Mesenchymal stem cell (in vitro differentiated cells and primary cell): ENCODE data around the gene ADCK2. TPM values are rescaled to one million over a fixed set of nuclear protein-coding genes. Genes with fewer than 3 reads are reported as not detected.
"Not testable (repeated sequence)": the region's sequence is repeated elsewhere in the genome, so short reads cannot be mapped to it uniquely, and the experiment has no call there.

Experiments used
- DNase-seq: peaks from one replicate; pipeline ENCODE4 v3.0.0-alpha.2; 2013
- H2AFZ ChIP-seq: one replicate; pipeline ENCODE4 v1.6.1; 2013; ENCODE audit warnings: low read depth, mild to moderate bottlenecking, control low read depth, inconsistent platforms, low read length, moderate library complexity
- H2AK5ac ChIP-seq: 2 replicates; pipeline ENCODE4 v1.6.1; 2013; ENCODE audit warnings: low read length, moderate library complexity, mild to moderate bottlenecking, inconsistent platforms; ENCODE audit not compliant: severe bottlenecking
- H2BK120ac ChIP-seq: one replicate; pipeline ENCODE4 v1.6.1; 2013; ENCODE audit warnings: low read depth, mild to moderate bottlenecking, inconsistent platforms, low read length, moderate library complexity
- H2BK12ac ChIP-seq, 2 experiments: one replicate each; pipeline ENCODE4 v1.6.1; 2013; ENCODE audit warnings: inconsistent platforms in 2 of 2, low read length in 2 of 2, mild to moderate bottlenecking in 2 of 2, moderate library complexity in 2 of 2, control low read depth in 1 of 2
- H2BK15ac ChIP-seq: one replicate; pipeline ENCODE4 v1.6.1; 2013; ENCODE audit warnings: mild to moderate bottlenecking, low read depth, inconsistent platforms; ENCODE audit not compliant: poor library complexity, severe bottlenecking
- H2BK5ac ChIP-seq: 2 replicates; pipeline ENCODE4 v1.6.1; 2013; ENCODE audit warnings: low read depth, mild to moderate bottlenecking, low read length, control low read depth, inconsistent platforms; ENCODE audit not compliant: poor library complexity, severe bottlenecking
- H3K14ac ChIP-seq, 2 experiments: one replicate each; pipeline ENCODE4 v1.6.1; 2013; ENCODE audit warnings: inconsistent platforms in 2 of 2, low read length in 2 of 2, control low read depth in 1 of 2, mild to moderate bottlenecking in 1 of 2, moderate library complexity in 1 of 2
- H3K18ac ChIP-seq, 2 experiments: one replicate each; pipeline ENCODE4 v1.6.1; 2013; ENCODE audit warnings: inconsistent platforms in 2 of 2, low read length in 2 of 2, control low read depth in 1 of 2, low read depth in 1 of 2, mild to moderate bottlenecking in 1 of 2
- H3K23ac ChIP-seq, 2 experiments: one replicate each; pipeline ENCODE4 v1.6.1; 2013; ENCODE audit warnings: inconsistent platforms in 2 of 2, low read length in 2 of 2, mild to moderate bottlenecking in 2 of 2, moderate library complexity in 2 of 2, control low read depth in 1 of 2
- H3K27ac ChIP-seq: 2 replicates; pipeline ENCODE4 v1.5.1; 2013; ENCODE audit warnings: mild to moderate bottlenecking, moderate library complexity, low read length, control low read depth, inconsistent platforms; ENCODE audit not compliant: poor library complexity, severe bottlenecking
- H3K27me3 ChIP-seq, 2 experiments: 2 replicates each; pipeline versions ENCODE4 v1.6.1 to v1.7.0; 2013; ENCODE audit warnings: low read length in 2 of 2, mild to moderate bottlenecking in 2 of 2, moderate library complexity in 2 of 2, control low read depth in 1 of 2, inconsistent platforms in 1 of 2; ENCODE audit not compliant: control insufficient read depth in 1 of 2, insufficient read depth in 1 of 2
- H3K36me3 ChIP-seq, 2 experiments: 2 replicates each; pipeline versions ENCODE4 v1.6.1 to v1.7.0; 2013; ENCODE audit warnings: low read length in 2 of 2, control low read depth in 1 of 2, inconsistent platforms in 1 of 2, low read depth in 1 of 2, mild to moderate bottlenecking in 1 of 2; ENCODE audit not compliant: insufficient read depth in 2 of 2, control insufficient read depth in 1 of 2
- H3K4ac ChIP-seq, 2 experiments: one replicate each; pipeline ENCODE4 v1.6.1; 2013; ENCODE audit warnings: inconsistent platforms in 2 of 2, low read length in 2 of 2, mild to moderate bottlenecking in 2 of 2, moderate library complexity in 2 of 2, control low read depth in 1 of 2, low read depth in 1 of 2
- H3K4me1 ChIP-seq: 2 replicates; pipeline ENCODE4 v1.6.1; 2013; ENCODE audit warnings: low read depth, low read length, control low read depth; ENCODE audit not compliant: control insufficient read depth, insufficient read depth
- H3K4me2 ChIP-seq: 2 replicates; pipeline ENCODE4 v1.6.1; 2013; ENCODE audit warnings: low read length, mild to moderate bottlenecking, inconsistent platforms; ENCODE audit not compliant: poor library complexity, severe bottlenecking
- H3K4me3 ChIP-seq, 2 experiments: 2 replicates each; pipeline versions ENCODE4 v1.5.1 to v1.7.0; 2013; ENCODE audit warnings: low read length in 2 of 2, mild to moderate bottlenecking in 2 of 2, control low read depth in 1 of 2, low read depth in 1 of 2; ENCODE audit not compliant: insufficient read depth in 1 of 2
- H3K79me1 ChIP-seq: replicated peaks from 2 replicates; pipeline ENCODE4 v1.6.1; 2013; ENCODE audit warnings: mild to moderate bottlenecking, control low read depth, low read length, inconsistent platforms; ENCODE audit not compliant: poor library complexity, severe bottlenecking
- H3K9ac ChIP-seq: 2 replicates; pipeline ENCODE4 v1.7.0; 2013; ENCODE audit warnings: mild to moderate bottlenecking, low read length, moderate library complexity
- H3K9me3 ChIP-seq: 2 replicates; pipeline ENCODE4 v1.7.0; 2013; ENCODE audit warnings: mild to moderate bottlenecking, low read length; ENCODE audit not compliant: control insufficient read depth
- H4K8ac ChIP-seq: one replicate; pipeline ENCODE4 v1.6.1; 2013; ENCODE audit warnings: inconsistent platforms, mild to moderate bottlenecking, low read length, moderate library complexity
- H4K91ac ChIP-seq: one replicate; pipeline ENCODE4 v1.6.1; 2013; ENCODE audit warnings: mild to moderate bottlenecking, low read length, inconsistent platforms
- WGBS: methylation state at CpG from one replicate; pipeline ENCODE4 v1.1.7; 2013; ENCODE audit warnings: mixed read lengths; 5-methylcytosine and 5-hydroxymethylcytosine counted together
- polyA plus RNA-seq, 2 experiments: library from polyadenylated mRNA; stranded (reverse); fragments of 200-250 nt; gene quantifications; one replicate each; pipeline ENCODE4 v1.2.3, GENCODE V29; 2013

ADCK2 gene
- 4.1 TPM for polyA plus RNA-seq (2013, experiment 1 of 2)
- polyA plus RNA-seq (2013, experiment 2 of 2): 4.2 TPM

DNA sequence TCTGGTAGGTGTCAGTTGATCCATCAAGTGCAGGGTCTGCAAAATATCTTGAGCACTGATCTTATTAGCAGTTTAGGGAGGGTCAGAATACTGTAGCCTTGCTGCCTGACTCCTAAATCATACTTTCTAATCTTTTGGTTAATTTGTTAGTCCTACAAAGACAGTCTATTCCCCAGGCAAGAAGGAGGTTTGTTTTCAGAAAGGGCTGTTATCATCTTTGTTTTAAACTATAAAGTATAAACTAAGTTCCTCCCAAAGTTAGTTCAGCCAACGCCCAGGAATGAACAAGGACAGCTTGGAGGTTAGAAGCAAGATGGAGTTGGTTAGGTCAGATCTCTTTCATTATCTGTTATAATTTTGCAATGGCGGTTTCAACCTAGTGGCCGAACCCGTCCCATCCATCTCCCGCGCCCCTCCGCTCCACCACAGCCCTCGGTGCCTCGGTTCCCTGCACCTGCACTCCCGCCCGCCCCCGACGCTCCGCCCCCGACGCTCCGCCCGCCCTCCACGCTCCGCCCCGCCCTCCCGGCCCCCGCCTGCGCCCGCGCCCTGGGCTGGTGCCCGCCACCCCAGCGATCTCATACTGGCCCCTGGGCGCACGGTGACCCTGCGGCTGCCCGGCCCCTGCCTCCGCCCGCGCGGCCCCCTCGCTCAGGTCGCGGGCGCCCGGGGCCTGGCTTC is at the start of gene ADCK2:
Gene ADCK2 (plus strand): TSS at position 564 of the 681 bp plus-strand sequence. CDS start 386 bp downstream, outside the sequence.
- Histone ChIP-seq H3K4me2 (peak within 1 kb of the TSS; percentile 98), H3K4ac (peak within 1 kb of the TSS in 1 of 2 experiments; percentile 81), H3K4me1 (peaks cover 17% of the 10 kb centered on the region), H4K8ac (peak within 1 kb of the TSS; percentile 24), H2BK5ac (no peak within 1 kb of the TSS), H3K14ac (peak within 1 kb of the TSS in 1 of 2 experiments; percentile 90), H3K9me3 (no peaks in the 10 kb centered on the region), H2AFZ (peak within 1 kb of the TSS; percentile 94), H3K36me3 (peaks cover 0 to 11% of the 10 kb centered on the region in 2 experiments), H2BK120ac (peak within 1 kb of the TSS; percentile 22), H2BK12ac (peak within 1 kb of the TSS in 1 of 2 experiments; percentile 56), H3K9ac (peak within 1 kb of the TSS; percentile 86), H3K27me3 (no peaks in the 10 kb centered on the region), H3K27ac (no peak within 1 kb of the TSS), H4K91ac (no peak within 1 kb of the TSS), H3K4me3 (peak within 1 kb of the TSS; percentile 80 to 89), H2BK15ac (no peak within 1 kb of the TSS), H2AK5ac (no peak within 1 kb of the TSS), H3K79me1 (peaks cover 3% of the 10 kb centered on the region), H3K23ac (peak within 1 kb of the TSS in 1 of 2 experiments; percentile 84), H3K18ac (peak within 1 kb of the TSS; percentile 40 to 85)
- DNase-seq: no peak
- 2% methylated on average over 19 of the region's 41 CpGs for WGBS

DNA sequence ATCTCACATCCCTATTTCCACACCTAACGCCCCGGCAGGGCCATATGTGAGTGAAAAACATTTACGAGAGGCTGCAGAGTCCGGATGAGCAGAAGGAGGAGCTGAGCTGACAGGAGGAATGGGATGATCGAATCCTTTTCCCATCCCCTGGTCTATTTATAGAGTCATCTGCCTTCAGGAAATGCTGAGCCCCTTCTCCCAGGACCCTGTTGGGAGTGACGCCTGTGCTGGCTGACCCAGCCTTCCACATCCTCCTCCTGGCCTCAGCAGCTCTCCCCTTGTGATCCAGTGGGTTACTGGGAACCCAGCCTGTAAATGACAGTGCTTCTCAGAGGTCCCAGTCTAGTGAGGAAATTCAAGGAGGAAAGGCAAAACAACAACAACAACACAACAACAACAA is 48.8 kb upstream of the ADCK2 start:
- H3K36me3 ChIP-seq: peaks cover 0 to 14% of the 10 kb centered on the region in 2 experiments
- H4K8ac ChIP-seq: peak overlapping the region; percentile 10
- H3K4me2 ChIP-seq: no peak overlapping the region
- peak overlapping the region in 1 of 2 experiments; percentile 44 for H3K18ac ChIP-seq
- no peaks in the 10 kb centered on the region for H3K9me3 ChIP-seq
- H2BK15ac ChIP-seq: peak overlapping the region; percentile 65
- no peak overlapping the region for H2BK12ac ChIP-seq
- H3K14ac ChIP-seq: peak overlapping the region in 1 of 2 experiments; percentile 83
- peak overlapping the region; percentile 22 for H4K91ac ChIP-seq
- peaks cover 2% of the 10 kb centered on the region for H3K79me1 ChIP-seq
- H3K27me3 ChIP-seq: no peaks in the 10 kb centered on the region
- 26% methylated on average over 4 of the region's 6 CpGs for WGBS
- peak overlapping the region; percentile 98 for H2AK5ac ChIP-seq
- H3K23ac ChIP-seq: no peak overlapping the region
- H3K4me3 ChIP-seq: peak overlapping the region in 1 of 2 experiments; percentile 30
- H2BK5ac ChIP-seq: peak overlapping the region; percentile 86
- DNase-seq: peak; percentile 91
- peak overlapping the region; percentile 89 for H3K27ac ChIP-seq
- H3K9ac ChIP-seq: peak overlapping the region; percentile 52
- peaks cover 27% of the 10 kb centered on the region for H3K4me1 ChIP-seq
- peak overlapping the region; percentile 29 for H2BK120ac ChIP-seq
- peak overlapping the region; percentile 18 for H2AFZ ChIP-seq
- H3K4ac ChIP-seq: peak overlapping the region in 1 of 2 experiments; percentile 20

GRCh38 chr7:140624392-140625191 is 48.2 kb upstream of the ADCK2 start:
- no peaks in the 10 kb centered on the region for H3K9me3 ChIP-seq
- H3K23ac ChIP-seq: no peak overlapping the region
- peaks cover 29% of the 10 kb centered on the region for H3K4me1 ChIP-seq
- H3K27ac ChIP-seq: peak overlapping the region; percentile 89
- H4K91ac ChIP-seq: peak overlapping the region; percentile 22
- DNase-seq: peak; percentile 63
- 91% methylated on average over 11 of the region's 11 CpGs for WGBS
- H3K4me3 ChIP-seq: peak overlapping the region in 1 of 2 experiments; percentile 30
- H3K14ac ChIP-seq: no peak overlapping the region
- peaks cover 0 to 17% of the 10 kb centered on the region in 2 experiments for H3K36me3 ChIP-seq
- peak overlapping the region; percentile 65 for H2BK15ac ChIP-seq
- no peak overlapping the region for H2AFZ ChIP-seq
- peak overlapping the region in 1 of 2 experiments; percentile 98 for H2BK12ac ChIP-seq
- H2BK5ac ChIP-seq: peak overlapping the region; percentile 86
- H3K27me3 ChIP-seq: no peaks in the 10 kb centered on the region
- peak overlapping the region; percentile 98 for H2AK5ac ChIP-seq
- H3K79me1 ChIP-seq: peaks cover 2% of the 10 kb centered on the region
- H3K4me2 ChIP-seq: no peak overlapping the region
- peak overlapping the region; percentile 29 for H2BK120ac ChIP-seq
- H3K18ac ChIP-seq: peak overlapping the region in 1 of 2 experiments; percentile 44
- no peak overlapping the region for H3K4ac ChIP-seq
- peak overlapping the region; percentile 10 for H4K8ac ChIP-seq
- peak overlapping the region; percentile 52 for H3K9ac ChIP-seq

- Histone ChIP-seq H3K36me3 (peaks cover 0 to 17% of the 10 kb centered on the region in 2 experiments), H3K4me1 (peaks cover 29% of the 10 kb centered on the region), H2AK5ac (peak overlapping the region; percentile 99), H3K27ac (peak overlapping the region; percentile 88), H2BK5ac (peak overlapping the region; percentile 95)
- DNase-seq, H2BK12ac ChIP-seq, H2BK120ac ChIP-seq, H3K4me2 ChIP-seq, H3K27me3 ChIP-seq, H4K8ac ChIP-seq, H4K91ac ChIP-seq, H3K9me3 ChIP-seq, H3K4ac ChIP-seq, H2AFZ ChIP-seq, H3K79me1 ChIP-seq, H3K18ac ChIP-seq, H2BK15ac ChIP-seq, H3K23ac ChIP-seq, H3K9ac ChIP-seq, H3K4me3 ChIP-seq, H3K14ac ChIP-seq: not testable (repeated sequence)
- WGBS: 97% methylated on average over 10 of the region's 10 CpGs
Observed at GRCh38 chr7:140625192-140625558, 47.6 kb upstream of the ADCK2 start.
